Measurements from ENCODE around the gene RUVBL1.
"Not testable (repeated sequence)": the region's sequence is repeated elsewhere in the genome, so short reads cannot be mapped to it uniquely, and the experiment has no call there.

The RUVBL1 gene

GRCh38 chr3:128123538-128124368, at the start of gene RUVBL1:
TSS of gene RUVBL1 (minus strand) at chr3:128123812. CDS start at chr3:128123724, 88 bp downstream.
- peak; percentile 93 to 94 for DNase-seq

GRCh38 chr3:128173200-128173599, 49.6 kb upstream of the RUVBL1 start:
- DNase-seq: no peak

GRCh38 chr3:128170866-128171516, 47.4 kb upstream of the RUVBL1 start:
- DNase-seq: no peak

- DNase-seq: no peak
Measured at GRCh38 chr3:128168836-128169235, 45.2 kb upstream of the RUVBL1 start.

- no peak for DNase-seq
Measured at GRCh38 chr3:128167973-128168674, 44.5 kb upstream of the RUVBL1 start.

GRCh38 chr3:128167646-128167972, 44.0 kb upstream of the RUVBL1 start:
- DNase-seq: no peak

- no peak for DNase-seq
Measured at GRCh38 chr3:128166971-128167453, 43.4 kb upstream of the RUVBL1 start.

- no peak for DNase-seq
Measured at GRCh38 chr3:128163432-128163831, 39.8 kb upstream of the RUVBL1 start.

GRCh38 chr3:128160661-128161060, 37.0 kb upstream of the RUVBL1 start:
- DNase-seq: no peak

- no peak for DNase-seq
Measured at GRCh38 chr3:128155616-128156360, 32.2 kb upstream of the RUVBL1 start.

GRCh38 chr3:128154354-128154753, 30.7 kb upstream of the RUVBL1 start:
- DNase-seq: not testable (repeated sequence)

- peak; percentile 88 to 89 for DNase-seq
Measured at GRCh38 chr3:128153156-128154041, 29.8 kb upstream of the RUVBL1 start, which contains the start of gene EEFSEC. TSS of gene EEFSEC (plus strand) at chr3:128153481. CDS start at chr3:128153508, 27 bp downstream.

- DNase-seq: no peak
Measured at GRCh38 chr3:128152419-128153155, 29.0 kb upstream of the RUVBL1 start.

GRCh38 chr3:128151758-128152274, 28.2 kb upstream of the RUVBL1 start:
- no peak for DNase-seq

- no peak for DNase-seq
Measured at GRCh38 chr3:128149650-128150049, 26.0 kb upstream of the RUVBL1 start.

GRCh38 chr3:128146201-128146600, 22.6 kb upstream of the RUVBL1 start:
- DNase-seq: no peak

- no peak for DNase-seq
Measured at GRCh38 chr3:128145279-128145678, 21.7 kb upstream of the RUVBL1 start.

- no peak for DNase-seq
Measured at GRCh38 chr3:128144512-128145187, 21.0 kb upstream of the RUVBL1 start.

GRCh38 chr3:128143496-128143895, 19.9 kb upstream of the RUVBL1 start:
- no peak for DNase-seq

- DNase-seq: no peak
Measured at GRCh38 chr3:128133273-128133883, 9.8 kb upstream of the RUVBL1 start.
